ENCODE measurements around the gene HIC1.

GRCh38 chr17:2081564-2081963 lies 26.7 kb downstream of the HIC1 start:
- TF ChIP-seq CTCF (conservative IDR thresholded peaks at IDR 0.05) (no peak), ZFX (IDR thresholded peaks at IDR 0.05) (no peak)
